HG03039 (cell line): Measurements from ENCODE around the gene CAST.

Source experiments
- ATAC-seq: cut with Tn5 transposase; IDR thresholded peaks from one replicate; pipeline ENCODE4 v1.9.1; 2021; ENCODE audit warnings: mild to moderate bottlenecking, moderate library complexity; ENCODE audit not compliant: unreplicated experiment

The CAST gene

DNA sequence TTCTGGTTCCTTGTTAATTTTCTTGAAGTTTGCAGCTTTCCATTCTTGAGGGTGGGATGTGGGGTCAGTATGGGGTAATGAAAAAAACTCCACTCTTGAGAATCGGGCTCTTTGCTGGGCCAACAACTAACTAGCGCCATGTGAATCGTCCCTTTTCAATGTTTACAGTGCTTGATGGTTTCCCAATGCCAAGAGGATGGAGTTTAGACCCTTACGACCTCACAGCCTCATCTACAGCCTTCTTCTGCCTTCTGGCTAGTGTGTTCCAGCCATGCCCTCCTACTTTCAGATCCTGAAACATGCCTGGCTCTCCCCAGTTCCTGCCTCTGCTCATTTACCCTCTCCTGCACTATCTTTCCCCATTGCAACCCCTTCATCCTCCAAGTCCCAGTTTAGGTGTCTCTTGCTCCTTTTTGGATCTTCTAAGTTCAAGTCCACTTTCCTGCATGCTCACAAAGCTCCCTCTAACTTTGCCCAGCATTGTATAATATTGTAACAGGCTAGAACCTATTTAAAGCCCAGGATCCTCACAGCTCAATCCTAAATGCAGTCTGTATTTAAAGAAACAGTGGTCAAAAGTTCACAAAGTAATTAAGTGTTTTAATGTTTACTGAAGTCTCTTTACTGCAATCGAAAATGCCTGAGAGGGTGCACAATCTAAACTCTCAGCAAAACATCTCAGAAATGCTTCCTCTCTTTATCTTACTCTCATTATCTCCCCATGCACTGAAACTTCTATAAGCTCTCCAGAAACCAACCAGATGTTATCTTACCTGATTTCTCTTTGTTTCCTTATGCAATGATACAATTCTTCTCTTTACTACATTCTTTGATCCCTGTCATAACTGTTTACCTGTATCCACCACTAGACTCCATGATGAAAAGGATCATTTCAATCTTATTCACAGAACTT is 20.6 kb upstream of the CAST start:
- ATAC-seq = no peak

DNA sequence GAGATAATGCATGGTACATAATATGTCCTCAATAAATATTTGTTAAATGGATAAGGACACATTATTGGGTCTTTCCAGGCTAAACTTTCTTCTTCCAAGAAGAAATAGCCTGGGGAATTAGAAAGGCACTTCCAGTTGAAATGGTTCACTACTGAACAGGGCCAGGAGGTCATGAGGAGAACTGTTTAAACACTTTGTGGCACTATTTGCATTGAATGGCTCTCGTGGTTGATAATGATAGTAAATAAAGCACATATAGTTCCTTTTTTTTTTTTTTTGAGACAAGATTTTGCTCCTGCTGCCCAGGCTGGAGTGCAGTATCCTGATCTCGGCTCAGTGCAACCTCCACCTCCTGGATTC is 19.9 kb upstream of the CAST start:
- ATAC-seq = no peak

DNA sequence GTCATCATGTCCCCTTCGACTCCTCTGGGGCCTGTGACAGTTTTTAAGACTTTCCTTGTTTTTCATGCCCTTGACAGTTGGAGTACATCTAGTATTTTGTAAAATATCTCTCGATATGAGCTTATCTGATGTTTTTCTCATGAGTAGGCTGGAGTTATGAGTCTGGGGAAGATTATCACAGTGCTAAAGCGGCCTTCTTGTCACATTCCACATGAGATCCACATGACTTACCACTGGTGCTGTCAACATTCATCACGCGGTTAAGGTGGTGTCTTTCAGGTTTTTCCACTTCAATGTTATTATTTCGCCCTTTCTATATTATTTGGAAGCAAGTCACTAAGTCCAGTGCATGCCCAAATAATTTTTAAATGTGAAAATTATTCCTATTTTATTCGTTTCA is 17.1 kb upstream of the CAST start:
- ATAC-seq = no peak

DNA sequence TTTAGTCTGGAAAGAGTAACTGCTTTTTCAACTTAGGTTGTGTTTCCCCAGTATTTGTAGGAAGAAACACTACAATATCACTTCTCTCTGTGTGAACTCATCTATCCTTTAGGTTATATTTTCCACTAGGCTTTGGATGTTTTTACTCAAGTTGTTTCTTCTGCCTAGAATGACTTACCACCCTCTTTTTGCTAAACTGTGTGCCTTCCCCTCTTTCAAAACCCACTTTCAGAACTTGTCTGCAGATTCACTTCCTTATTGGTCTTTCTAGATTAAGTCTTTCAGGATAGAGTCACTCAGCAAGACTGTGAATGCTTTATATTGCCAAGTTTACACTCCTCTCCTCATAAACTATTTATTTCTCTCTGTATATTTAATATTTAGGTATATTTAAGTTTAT is 14.2 kb upstream of the CAST start:
- peak; percentile 77 for ATAC-seq

DNA sequence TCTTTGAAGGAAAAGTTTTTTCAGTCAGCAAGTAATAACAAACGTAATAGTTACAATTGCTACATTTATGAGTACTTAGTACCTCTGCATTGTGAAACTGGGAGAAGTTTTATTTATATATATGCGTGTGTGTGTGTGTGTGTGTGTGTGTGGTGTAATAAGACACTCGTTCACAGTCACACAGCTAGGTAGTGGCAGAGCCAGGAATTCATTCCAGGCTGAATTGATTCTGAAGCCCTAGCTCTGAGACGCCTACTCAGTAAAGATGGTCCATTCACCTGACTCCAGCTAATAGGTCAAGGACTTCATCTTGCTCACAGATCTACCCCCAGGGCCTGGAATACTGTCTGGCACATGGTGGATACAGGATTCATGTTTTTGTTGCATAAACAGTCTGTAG is 13.6 kb upstream of the CAST start:
- no peak for ATAC-seq

DNA sequence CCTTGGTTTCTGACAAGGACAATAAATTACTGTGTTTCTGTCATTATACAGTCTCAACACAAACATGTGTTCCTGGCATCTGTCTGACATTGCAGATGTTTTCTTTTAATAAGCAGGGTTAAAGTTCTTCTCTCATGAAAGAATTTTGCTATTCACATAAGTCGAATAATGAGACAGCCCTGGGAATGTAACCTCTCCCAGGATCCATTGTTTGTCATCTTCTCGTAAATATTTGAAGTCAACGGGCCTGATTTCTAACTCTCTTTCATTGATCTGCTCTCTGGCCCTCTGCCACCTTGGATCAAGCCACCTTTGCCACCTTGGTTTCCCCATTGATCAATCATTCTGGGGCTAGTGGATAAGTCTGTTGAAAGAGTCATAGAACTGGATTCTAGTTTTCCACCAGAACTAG is 12.9 kb upstream of the CAST start:
- ATAC-seq = no peak

DNA sequence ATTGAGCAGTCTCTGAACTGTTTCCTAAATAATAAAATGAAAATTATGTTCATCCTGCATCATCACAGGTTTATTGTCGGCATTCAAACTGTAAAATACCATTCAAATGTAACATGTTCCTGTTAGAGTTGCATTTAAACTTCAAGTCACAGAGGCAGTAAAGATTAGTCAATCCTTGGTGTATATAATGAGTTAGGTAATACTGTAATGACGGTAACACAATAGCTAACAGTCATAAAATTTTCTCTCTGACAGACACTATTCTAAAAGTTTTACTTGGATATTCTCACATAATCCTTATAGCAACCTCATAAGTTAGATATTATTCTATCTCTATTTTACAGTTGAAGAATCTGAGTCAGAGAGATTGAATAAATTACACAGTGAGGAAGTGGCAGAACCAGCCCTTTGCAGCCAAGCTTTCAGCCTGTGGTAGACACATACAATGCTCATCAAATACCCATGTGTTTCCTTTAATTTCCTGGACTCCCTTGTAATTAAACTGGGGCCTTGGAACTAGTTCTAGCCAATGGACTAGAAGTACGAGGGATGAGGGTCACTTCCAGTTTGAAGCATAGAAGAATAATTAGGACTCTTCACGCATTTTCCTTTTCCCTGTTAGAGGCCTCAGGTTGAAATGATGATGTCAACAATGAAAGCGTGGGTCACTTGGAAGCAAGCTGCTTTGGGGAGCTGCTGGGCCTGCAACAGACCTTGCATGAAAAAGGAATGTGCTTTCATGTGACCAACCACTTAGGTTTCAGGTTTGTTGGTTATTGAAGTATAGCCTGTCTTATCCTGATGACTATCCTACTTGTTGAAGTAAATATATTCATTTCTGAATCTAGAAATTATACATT is 12.3 kb upstream of the CAST start:
- ATAC-seq = no peak

DNA sequence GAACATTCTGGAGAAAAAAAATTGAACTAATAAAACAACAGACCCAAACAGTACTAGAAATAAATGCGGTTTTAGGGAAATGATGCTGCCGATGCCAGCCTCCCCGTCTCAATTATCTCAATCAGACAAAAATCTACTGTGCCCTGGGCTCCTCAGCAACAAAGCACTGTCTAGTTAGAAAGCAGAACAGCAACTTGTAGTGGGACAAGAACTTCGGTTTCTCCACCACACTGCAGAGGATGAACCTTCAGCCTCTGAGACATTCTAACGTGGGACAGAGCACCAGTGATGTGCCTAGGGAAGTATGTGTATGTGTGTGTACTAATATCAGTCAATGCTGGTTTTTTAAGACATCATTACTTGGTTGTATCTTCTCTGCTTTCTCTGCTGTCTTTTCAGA is 11.1 kb upstream of the CAST start:
- ATAC-seq = no peak

DNA sequence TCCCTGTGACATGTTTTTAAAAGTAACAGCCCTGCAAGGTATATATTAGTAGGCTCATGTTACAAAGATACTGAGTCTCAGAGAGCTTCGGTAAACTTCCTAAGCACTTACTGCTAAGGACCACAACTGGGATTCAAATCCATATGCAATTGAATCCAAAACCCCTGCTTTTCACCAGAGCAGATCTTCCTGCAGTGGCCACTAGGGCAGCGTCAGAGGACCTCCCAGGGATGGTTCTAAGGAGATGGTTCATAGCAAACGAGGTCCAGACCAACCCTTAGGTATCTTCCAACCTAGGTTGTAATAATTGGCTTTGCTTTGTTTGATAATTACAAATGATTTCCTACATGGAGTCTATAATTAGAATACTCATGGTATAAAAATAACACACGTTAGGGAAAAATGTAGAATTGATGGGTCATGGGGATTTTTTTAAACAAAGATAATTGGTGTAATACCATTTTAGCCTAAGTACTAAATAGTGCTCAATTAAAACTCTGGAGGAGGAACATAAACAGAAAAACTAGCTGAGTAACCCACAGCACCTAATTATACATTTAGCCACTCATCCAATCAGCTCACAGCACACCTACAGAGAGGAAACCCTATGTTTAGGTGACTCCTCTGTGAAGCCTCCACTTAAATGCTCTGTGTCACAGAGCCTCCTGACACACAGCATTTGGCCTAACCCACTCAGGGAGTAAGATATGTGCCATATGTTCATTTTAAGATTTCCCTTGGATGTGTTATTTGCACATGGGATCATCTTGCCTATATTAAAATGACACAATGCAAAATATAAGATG is 10.0 kb upstream of the CAST start:
- ATAC-seq = no peak

DNA sequence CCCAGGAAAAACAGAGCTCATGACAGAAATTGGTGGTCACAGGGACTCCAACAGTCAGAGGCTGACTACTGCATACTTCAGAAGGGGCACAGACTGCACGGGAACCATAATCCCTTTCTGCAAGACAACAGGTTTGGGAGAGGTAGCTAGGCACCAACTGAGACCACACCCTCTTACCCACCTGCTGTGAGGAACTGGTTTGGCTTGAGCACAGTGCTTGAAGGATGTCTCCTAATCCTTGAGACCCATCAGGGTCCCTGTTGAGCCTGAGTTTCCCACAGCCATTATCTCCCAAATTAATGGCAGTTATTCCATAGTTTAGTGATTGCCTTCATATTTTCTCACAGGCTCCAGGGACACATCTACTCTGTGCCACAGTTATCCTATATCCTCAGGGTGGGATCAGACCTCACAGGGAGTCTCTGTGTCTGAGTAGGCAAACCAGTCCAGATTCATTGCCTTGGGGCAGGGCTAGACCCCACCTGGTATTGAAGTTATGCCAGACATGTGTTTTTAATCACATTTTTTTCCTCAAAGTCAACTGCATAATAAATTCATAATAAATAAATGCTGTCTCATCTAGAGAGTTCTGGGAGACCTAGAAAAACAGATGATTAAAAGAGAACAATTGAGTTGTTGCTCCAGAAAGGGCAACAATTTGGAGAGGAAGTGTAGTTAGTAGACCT is 9.3 kb upstream of the CAST start:
- ATAC-seq = no peak

DNA sequence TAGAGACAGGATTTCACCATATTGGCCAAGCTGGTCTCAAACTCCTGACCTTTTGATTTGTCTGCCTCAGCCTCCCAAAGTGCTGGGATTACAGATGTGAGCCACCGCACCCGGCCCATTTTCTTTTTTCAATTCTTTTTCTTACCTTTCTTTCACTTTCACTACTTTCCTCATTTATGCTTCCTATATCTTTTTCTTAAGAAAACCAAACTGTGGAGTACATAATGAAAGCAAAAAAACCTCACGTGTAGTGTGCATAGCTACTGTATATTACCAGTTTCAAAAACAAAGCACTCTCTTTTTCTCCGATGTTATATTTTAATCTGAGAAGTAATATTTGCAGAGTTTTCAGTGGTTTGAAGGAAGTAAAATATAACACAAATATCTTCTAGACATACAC is 8.0 kb upstream of the CAST start:
- no peak for ATAC-seq

DNA sequence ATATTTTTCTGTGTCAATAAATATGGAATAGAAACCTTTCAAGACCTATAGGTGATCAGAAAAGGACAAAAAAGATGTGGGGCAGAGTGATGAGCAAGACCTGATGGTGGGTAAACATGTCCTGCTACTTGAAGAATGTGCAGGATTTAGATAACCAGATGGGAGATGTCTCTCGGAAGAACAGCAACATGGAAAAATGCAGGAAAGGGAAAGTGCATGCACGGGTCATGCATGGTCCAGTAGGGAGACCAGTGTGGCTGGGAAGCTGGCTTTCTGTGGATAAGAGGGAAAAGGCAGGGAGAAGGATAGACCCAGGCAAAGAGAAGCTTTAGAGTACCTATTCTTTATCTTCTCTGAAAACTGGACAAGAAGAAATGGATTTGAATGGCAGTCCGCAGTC is 7.1 kb upstream of the CAST start:
- ATAC-seq = no peak

DNA sequence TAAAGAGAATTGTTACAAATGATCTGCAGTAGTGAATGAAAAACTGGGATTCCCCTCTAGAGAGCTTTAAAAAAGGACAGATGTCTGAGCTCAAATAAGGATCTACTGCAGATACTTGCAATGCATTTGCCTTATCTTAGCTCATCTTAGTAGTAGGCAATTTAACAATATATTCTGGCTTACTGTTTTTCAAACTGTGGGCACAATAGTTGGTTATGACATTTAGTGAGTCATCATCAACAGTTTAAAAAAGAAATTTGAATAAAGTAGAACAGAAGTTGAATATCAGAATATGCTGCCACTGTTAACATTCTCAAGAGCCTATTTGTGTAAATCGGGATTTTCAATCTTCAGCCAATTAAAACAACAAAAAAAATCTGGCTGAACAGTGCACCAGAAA is 6.7 kb upstream of the CAST start:
- no peak for ATAC-seq

DNA sequence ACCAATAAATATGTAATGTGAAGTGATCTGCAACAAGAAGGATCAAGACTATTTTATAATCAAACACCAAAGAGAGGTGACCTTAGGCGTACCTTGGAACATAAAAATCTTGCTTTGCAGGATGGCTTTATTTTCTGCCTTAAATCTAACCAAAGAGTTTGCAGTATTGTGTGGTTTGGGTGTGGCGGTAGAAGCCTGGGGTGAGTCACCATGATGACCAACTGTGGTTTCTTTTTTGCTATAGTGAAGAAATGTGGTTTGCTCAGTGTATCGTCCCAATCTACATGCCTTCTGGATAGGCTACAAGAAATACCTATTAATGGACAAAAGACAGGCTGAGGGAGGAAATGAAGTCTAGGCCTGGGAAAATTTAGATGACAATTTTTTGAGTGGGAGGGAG is 5.1 kb upstream of the CAST start:
- ATAC-seq = peak; percentile 76

DNA sequence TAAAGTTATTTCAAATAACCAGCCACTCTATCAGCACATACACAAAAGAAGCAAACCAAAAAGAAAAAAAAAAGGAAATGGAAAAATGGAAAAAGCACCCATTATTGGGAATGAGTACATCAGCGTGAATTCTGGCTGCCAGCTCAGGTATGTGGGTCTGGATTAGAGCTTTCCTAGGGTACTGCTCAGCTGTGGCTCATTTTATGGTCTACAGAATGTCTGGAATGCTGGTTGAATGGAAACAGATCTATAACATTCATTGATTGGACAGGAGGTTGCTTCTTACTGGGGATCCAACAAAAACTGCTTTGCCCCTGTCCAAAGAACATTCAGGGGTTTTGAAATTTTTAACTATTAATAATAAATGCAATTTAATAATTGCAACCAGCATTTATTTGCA is 3.9 kb upstream of the CAST start:
- no peak for ATAC-seq

DNA sequence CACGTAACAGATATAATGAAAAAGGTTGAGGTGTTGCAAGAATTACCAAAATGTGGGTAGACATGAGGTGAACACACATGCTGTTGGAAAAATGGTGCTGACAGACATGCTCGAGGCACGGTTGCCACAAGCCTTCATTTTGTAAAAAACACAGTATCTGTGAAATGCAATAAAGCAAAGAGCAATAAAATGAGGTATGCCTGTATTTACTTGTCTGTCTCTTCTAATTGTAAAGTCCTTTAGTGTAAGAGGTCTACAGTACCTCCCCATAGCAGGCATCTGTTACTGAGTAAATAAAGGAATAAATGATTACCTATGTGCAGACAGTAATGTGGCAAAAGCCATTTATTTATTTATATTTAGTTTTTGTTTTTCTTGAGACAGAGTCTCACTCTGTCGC is 3.0 kb upstream of the CAST start:
- ATAC-seq = no peak

DNA sequence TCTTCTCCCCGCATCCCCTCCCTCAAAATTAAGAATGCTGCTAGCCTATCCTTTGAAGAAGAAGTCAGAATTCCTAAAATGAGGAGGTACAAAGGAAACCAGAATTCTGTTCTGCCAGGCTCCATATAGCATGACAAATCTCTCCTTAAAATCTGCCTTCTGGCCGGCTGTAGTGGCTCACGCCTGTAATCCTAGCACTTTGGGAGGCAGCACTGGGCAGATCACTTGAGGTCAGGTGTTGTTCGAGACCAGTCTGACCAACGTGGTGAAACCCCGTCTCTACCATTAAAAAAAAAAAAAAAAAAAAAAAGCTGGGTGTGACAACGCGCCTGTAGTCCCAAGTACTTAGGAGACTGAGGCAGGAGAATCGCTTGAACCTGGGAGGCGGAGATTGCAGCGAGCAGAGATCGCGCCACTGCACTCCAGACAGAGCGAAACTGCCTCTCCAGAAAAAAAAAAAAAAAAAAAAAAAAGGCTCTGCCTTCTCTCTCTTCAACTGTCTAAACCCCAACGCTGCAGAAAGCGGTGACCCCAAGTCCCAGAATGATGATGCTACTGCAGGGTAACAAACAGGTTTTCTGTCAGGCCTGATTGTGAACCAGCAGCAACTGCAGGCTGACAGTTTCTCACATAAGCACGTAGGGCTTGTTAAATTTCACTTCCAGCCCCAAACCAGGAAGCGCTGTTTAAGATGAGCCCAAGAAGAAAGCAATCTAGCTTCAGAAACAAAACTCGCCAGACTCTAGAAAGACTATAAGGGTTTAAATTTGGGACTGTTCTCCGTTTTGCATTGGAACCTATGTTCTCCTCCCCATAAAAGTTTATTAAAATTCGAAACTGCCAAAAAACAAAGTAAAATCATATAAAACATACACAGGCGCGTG is 963 bp upstream of the CAST start:
- no peak for ATAC-seq

DNA sequence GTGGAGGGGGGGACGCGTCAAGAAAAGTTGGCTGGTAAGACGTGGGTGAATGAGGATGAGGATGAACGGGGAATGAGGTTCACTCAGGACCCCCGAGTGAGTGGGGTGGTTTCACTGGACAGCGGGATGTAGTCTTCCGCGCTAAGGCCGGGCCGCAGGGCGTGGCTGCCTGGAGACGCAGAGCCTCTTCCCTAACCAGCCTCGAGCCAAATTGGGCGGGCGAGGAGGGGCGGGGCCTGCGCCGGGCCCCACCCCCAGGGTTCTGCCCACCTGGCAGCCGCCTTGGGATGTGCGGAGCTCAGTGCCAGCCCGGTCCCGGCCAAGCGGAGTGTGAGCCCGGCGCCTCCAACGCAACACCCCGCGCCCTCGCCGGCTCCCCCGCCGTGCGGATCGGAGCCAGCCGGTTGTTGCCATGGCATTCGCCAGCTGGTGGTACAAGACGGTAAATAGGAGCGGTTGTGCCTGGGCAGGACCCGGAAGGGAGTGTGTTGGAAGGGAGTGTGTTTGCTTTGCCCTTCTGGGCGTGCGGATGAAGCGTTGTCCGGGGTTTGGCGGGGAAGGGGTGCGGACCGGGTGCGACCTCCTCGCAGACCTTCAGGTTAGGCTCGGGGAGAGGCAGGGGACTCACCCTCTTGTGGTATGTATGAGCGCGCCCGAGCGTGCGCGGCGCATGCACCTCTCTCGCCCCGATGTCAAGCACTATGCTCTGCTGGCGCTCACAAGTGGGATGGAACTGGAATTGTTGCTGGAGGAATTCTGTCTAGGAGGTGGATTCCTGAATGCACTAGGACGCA is 746 bp downstream of the CAST start:
- ATAC-seq = peak; percentile 74

DNA sequence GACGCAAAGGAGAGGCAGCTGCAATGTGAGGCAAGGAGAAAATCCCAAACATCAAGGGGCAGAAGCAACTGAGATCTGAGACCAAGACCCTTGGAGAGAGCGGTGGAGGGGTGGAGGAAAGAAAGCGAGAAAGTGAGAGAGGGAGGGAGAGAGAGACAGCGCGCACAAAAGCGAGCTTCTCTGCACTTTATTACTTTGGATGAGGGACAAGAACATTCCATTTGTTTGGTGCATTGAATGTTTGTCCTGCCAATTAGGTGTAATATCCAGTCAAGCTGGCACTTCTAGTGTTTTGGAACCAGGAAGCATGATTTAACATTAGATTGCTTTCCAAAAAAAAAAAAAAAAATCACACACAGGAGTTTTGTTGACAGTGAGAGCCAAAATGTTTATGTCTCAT is 1.4 kb downstream of the CAST start:
- no peak for ATAC-seq
